Stimulated activated CD4-positive, alpha-beta T cell treated with anti-CD3 and anti-CD28 coated beads, Interleukin-12 subunit alpha, Interleukin-12 subunit beta, amount 100 ng/mL, for 48 hours (primary cell): ENCODE results near the gene NUFIP1.
A peak's percentile ranks its signal among the peaks of the same experiment; 100 is the strongest.
"Not testable (repeated sequence)": the region's sequence is repeated elsewhere in the genome, so short reads cannot be mapped to it uniquely, and the experiment has no call there.

ENCODE experiments used
- DNase-seq, 3 donors: peaks; one replicate each; pipeline ENCODE4 v3.0.0-alpha.2; 2020; ENCODE audit warnings: low read depth in 2 of 3, low spot score in 1 of 3

NUFIP1 gene

GRCh38 chr13:44920013-44920412, 69.3 kb downstream of the NUFIP1 start:
- no peak for DNase-seq

- no peak for DNase-seq
Measured at GRCh38 chr13:44919104-44919804, 70.0 kb downstream of the NUFIP1 start.

DNA sequence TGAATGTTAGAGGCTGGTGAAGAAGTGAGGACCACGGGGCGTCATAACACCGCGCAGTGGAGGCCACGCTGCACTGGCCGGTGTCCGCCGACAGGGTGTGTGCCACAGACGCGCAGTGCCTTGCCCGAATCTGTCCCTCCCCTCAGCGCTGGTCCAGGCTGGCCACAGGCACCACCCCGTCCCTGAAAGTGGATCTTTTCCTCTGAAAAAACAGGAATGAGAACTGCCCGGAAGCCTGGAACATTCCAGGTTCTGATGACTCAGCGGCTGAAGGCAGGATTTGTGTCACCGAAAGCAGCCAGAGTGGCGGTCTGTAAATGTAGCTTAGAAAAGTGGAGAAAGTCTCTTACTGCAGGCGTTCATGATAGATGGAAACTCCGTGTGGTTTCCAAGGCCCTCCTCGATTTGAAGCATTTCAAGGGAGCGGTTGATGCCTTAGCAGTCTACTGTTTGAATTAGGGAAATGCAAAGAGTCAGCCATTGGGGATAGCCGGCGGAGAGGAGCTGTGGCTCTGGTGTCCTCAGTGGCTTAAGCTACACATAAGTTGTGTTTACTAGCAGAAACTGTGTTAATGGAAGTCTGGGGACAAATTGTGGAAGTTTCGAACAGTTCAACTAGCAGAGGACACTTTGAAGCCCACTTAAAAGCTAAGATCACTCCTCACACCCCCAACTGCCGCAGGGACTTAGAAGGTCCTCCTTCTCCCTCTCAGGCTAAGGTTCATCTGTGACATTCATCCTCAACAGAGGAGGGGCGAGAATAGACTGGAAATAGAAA, 70.8 kb downstream of the NUFIP1 start:
- DNase-seq, result peak; percentile 68 to 73 (median 73)

DNA sequence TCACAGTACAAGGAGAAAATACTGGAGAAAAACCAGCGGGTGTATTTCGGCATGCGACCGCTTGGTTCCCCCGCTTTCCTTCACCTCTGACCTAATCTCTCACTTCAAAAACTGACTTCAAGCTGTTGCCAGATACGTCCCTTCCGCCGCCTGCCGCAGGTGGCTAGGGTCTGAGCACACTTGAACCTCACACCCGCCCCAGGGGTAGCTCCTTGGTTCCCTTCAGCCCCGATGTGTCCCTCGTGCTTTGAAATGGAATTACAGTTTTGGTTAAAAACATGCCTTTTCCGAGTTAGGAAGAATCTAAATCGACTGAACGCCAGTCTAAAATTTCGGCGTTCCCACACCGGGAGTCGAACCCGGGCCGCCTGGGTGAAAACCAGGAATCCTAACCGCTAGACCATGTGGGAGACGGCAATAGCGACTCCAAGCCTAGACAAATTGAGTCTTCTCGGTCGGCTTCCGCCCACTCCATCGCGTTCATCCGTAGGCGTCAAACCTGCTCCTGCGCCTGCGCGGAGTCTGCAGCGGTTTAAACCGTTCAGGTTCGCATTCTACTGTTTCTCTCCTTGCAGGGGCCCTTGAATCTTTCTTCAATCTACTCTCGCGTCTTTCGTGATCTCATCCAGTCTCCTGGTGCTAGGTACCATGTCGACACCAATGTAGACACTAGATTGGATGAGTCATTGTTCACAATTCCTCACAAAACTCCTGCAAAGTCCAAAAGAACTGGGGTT, 71.5 kb downstream of the NUFIP1 start:
- DNase-seq, result peak; percentile 89 to 98 (median 97)

DNA sequence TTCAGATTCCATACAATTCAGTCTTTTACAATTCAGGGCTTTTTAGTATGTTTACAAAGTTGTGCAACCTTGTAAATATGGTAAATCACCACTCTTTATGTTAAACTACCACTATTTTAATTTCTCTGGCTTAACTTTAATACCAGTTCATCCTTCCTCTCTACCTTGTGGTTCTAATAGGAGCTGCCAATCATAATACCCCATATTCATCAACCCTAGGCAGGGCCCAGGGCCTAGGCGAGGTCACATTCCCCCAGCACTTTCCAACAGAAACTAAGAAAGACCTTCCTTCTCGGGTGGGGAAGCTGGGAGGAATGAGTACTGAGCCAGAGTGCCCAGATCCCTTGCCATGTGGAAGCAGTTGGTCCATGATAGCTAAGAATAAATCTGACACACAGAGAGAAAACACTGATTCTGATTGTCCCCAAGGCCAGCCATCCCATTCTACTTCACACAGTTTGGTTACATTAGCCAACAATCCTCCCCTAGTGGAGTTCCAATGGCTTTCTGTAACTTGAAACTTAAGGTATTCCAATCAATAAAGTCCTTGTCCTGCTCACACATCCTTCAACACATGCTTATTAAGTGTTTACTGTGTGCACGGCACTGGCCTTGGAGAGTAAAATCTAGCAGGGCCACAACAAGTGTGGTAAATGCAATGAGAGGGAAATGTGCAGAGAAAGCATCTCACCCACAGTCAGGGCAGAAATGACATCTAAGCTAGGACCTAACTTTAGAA, 76.8 kb downstream of the NUFIP1 start:
- no peak for DNase-seq

DNA sequence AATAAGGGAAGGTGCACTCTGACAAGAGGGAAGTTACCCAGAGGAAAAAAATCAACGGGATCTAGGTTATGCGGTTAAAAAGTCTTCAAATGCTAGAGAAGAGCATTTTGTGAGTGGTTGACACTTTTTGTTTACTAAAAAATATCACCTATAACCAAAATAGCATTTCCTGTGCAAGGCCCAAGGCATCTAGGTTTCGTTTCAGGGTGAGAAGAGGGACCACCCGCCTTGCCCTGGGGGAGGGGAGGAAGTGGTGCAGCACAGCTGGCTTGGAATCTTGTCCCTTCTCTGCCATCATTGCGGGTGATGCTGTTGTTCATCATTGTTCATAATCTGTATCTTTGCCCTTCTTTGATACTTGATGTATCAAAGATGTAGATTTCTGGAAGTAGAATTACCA, 80.6 kb downstream of the NUFIP1 start:
- DNase-seq, result no peak

DNA sequence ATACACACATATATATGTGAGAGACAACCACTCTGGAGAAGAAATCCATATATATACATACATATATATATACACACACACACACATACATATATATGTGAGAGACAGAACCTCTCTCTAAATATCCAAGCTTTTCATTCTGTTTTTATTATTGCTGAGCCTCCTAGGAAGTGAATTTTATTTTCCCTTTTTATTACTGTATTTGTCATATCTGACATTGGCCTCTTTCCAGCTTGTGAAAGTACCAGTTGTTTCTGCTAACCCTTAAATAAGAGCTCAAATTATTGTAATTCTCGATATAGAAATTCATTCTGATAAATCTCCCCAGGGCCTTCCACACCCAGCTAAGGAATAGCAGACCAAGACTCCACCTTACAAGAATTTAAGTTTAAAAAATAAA, 81.0 kb downstream of the NUFIP1 start:
- no peak for DNase-seq

DNA sequence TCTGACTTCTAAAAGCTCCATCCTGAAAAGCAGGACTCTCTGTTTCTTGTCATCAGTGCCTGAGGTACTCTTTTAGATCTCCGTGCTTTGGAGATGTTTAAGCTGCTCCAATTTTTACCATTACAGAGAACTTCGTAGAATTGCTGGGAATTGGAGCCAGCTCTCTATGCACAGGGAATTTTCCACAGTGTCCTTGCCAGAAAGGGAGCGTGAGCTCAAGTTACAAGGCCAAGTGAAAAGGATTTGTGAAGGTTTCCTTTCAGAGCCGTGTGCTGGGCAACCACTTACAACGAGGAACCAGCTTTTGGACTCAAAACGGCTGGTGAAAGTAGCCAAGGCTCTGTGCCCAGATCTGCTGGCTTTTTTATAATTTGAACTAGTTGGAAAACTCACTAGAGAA, 82.6 kb downstream of the NUFIP1 start:
- DNase-seq, result no peak

DNA sequence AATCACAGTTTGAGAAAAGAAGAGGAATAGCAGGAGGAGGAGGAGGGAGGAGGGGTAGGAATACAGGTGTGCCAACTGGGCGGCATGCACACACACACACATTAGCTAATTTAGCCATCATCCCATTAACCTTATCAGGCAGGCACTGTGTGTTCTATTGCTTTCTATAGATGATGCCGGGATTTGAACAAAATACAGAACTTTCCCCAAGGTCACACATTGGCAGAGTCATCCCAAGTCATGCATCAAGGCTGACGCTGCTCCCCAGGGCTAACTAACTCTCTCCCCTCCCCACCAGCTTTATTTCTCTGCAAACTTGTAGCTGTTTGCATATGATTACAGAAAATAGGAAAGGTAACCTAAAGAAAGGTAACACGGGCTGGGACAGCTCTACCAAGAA, 83.0 kb downstream of the NUFIP1 start:
- DNase-seq, result no peak

DNA sequence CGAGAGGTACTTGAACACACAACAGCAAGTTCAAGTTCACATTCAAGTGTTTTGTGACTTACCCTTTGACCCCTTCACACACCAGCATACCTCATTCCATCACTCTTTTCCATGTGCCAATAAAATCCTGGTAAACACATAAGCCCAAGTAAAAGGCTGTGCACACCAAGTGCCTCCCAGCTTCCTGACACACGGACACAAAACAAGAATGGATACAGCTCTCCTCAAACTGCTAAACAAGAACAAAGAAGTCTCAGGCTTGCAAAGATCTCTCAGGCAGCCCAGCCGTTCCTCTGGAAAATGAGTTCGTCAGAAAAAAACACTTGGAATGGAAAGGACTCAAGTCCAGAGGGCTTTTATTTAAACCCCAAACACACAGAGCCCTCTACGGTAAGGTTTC, 83.7 kb downstream of the NUFIP1 start:
- no peak for DNase-seq

GRCh38 chr13:44904967-44905366, 84.3 kb downstream of the NUFIP1 start:
- no peak for DNase-seq

DNA sequence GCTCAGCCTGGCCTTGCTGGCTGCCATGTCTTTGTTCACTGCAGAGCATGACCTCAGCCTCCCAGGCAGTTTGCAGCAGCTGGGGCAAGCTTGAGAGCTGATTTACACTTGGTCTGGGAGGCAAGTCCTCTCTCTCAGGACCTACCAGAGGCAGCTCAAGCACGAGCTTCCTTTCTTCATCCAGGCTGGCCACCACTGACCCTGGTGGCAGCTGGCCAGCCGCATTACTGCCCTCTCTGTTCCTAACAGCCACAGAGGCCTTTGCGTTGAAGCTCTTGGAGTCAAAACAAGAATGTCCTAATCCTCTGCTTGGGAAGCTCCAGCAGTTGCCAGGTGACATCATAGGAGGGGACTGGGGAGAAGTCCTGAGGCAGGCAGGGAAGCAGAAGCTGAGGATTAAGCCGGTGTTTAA, 85.7 kb downstream of the NUFIP1 start:
- no peak for DNase-seq

DNA sequence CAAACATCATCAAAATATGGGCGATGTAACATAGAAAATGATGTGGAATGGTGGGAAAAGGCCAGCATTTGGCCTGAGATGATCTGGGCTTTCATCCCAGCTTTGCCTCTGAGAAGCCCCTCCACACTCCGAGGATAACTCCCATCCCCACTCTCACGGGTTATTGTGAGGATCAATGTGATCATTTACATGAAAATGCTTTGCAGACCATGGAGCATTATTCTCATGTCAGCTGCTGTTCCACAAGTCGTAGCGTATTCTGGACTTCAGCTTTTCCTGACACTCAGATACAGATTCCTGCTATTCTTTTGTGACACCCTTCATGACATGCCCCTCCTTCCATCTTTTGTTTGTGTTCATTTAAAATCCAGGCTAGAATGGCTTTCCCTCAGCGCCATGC, 86.5 kb downstream of the NUFIP1 start:
- DNase-seq, result no peak

- DNase-seq, result no peak
Measured at GRCh38 chr13:44899967-44900366, 89.3 kb downstream of the NUFIP1 start.

GRCh38 chr13:44898308-44898707, 91.0 kb downstream of the NUFIP1 start:
- DNase-seq, result not testable (repeated sequence)

DNA sequence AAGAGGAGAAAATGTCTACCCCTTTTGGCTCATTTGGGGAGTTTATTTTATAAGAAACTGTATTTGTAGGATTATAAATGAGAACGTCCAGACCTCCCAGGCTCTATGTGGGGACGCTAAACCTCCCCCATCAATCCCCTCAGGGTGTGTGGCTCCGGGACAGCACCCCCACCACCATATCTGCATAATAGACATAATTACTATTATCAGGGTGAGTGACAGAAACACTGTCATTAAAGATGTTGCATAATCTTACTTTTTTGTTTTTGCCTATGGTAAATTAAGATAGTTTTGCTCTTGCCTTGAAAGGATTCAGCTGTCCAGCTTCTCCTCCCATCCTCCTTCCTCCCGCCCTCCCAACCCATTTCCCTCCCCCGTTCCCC, 93.3 kb downstream of the NUFIP1 start:
- DNase-seq, result no peak

DNA sequence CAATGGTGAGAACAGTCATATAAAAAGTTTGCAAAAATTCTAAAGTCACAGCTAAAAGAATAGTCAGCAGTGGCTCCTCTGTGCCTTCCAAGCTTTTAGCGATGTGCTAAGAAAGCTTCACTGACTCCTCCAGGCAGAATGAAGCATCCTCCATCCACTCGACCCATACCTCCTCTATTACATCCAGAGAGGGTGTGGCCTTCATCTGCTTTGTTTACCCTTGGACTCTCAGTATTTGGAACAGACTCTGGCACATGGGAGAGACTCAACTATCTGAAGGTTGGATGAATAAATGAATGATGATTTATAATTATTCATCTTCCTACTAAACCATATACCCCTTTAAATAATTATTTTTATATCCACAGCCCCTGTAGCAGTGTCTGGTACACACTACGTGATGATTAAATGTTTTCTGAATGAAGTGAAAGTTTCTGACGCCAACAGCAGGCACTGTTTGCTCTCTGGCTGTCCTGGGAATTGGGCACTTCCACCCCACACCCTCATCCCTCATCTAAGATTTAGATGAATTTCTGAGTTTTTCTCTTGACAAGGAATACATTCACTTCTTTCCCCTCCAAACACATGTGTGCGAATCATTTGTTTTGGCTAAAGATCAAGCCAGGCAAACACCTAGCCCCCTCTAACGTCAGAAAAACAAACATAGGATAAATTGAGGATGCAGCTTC, 93.9 kb downstream of the NUFIP1 start:
- DNase-seq, result no peak

- DNase-seq, result no peak
Measured at GRCh38 chr13:44894001-44894770, 95.1 kb downstream of the NUFIP1 start.
